ENCODE measurements around the gene ENTHD1. TPM values are rescaled to one million over a fixed set of nuclear protein-coding genes. Genes with fewer than 3 reads are reported as not detected.
A peak's percentile ranks its signal among the peaks of the same experiment; 100 is the strongest.

The ENTHD1 gene
- total and polyA plus RNA-seq, 9 of the 15 experiments (the other 6 are each of a cell fraction or from before 2014, with no cell fraction given): 0.13 to 0.98 (median 0.35) TPM

DNA sequence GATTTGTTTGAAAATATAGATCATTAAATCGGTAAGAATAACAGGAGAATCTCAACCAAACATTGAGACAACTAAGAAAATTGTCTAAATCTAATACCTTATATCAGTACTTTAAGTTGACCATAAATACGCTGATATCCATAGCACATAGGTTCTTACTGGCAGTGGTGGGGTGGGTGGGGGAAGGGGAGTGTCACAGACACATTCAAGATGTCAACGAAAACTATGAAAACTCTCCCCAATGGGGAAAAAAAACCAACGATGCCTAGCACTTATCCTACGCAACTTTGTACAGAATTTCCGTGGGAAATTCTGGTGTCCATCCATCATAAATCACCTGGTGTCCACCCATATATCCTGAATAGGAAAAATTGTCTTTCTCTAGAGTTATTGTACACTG lies 13.5 kb upstream of the ENTHD1 start:
- Histone ChIP-seq H3K4me1 (replicated peaks in 1 of 2; ENCODE audit: control insufficient read depth in 2 of 2, insufficient read depth in 2 of 2, low read length in 2 of 2) (peaks cover 0 to 12% of the 10 kb centered on the region in 2 experiments; a peak in 4 of 5 replicates), H2AFZ (ENCODE audit: low read depth, low read length) (peak overlapping the region; percentile 78), H3K9me1 (ENCODE audit: control insufficient read depth, insufficient read depth, low read length) (no peaks in the 10 kb centered on the region), H3K4me2 (ENCODE audit: insufficient read depth, low read length) (no peak overlapping the region), H3K27me3 (ENCODE audit: control insufficient read depth in 2 of 2, insufficient read depth in 2 of 2, low read length in 2 of 2) (no peaks in the 10 kb centered on the region), H3K9me3 (replicated peaks; ENCODE audit: control insufficient read depth, insufficient read depth, low read depth, low read length) (no peaks in the 10 kb centered on the region), H3K9ac (ENCODE audit: insufficient read depth in 1 of 2, low read depth in 2 of 2, low read length in 2 of 2) (peak overlapping the region in 1 of 2 experiments; percentile 52; a peak in 1 of 4 replicates), H3K36me3 (ENCODE audit: control insufficient read depth, insufficient read depth, low read length) (no peaks in the 10 kb centered on the region), H4K20me1 (replicated peaks; ENCODE audit: control insufficient read depth, insufficient read depth, low read length) (no peaks in the 10 kb centered on the region), H3K27ac (ENCODE audit: extremely low read depth, low read depth, low read length) (peak overlapping the region; percentile 73), H3K79me2 (ENCODE audit: control insufficient read depth, insufficient read depth, low read length) (peaks cover 92% of the 10 kb centered on the region; the same call in 2 of the 3 replicates), H3K4me3 (no peak overlapping the region)
- TF ChIP-seq SAFB (IDR thresholded peaks at IDR 0.05; ENCODE audit: borderline replicate concordance, low read depth, low read length): no peak
- TF ChIP-seq MEIS2 (IDR thresholded peaks at IDR 0.05; ENCODE audit: partially characterized antibody): peak; percentile 46
- TF ChIP-seq PKNOX1 (IDR thresholded peaks at IDR 0.05): peak; percentile 55
- TF ChIP-seq HNRNPLL (IDR thresholded peaks at IDR 0.05; ENCODE audit: low read depth, low read length, poor library complexity, severe bottlenecking): no peak
- BruUV-seq (replicated peaks): no TSS peak
- ChIA-PET POLR2A (interaction anchor here (1.2 kb wide), 1 partner anchor 10 kb away, joined by 3 read pairs; no protein-coding TSS in a partner anchor), CTCF (ENCODE audit: low intra/inter-chr PET ratio) (no interaction called here)
- intact Hi-C loops (cut with micrococcal nuclease): no loop called here
- no peak for FAIRE-seq
- in situ Hi-C loops (cut with MboI): no loop called here
- 29% methylated on average over 4 of the region's 6 CpGs for WGBS (ENCODE audit: insufficient coverage, low coverage, missing lambda C conversion rate)
- no peak for DNase-seq (ENCODE audit: extremely low read depth in 1 of 4, low spot score in 3 of 4)
- no peak for ATAC-seq

DNA sequence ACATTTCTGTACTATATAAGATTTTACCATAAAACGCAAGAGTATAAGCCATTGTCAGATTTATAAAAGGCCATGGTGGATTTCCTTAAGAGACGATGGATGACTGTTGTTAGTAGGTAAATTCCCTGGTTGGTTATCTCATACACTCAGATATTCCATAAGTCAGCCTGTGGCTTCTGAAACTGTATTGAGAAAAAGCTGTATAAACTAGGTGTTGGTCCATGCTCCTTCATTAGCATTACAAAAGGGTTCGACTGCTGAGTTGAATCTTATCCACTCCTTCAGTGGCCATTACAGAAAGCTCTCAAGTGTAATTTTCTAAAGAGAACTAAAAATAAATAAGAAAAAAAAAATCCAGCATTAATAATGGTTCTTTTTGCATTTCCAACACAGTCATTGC lies 12.6 kb upstream of the ENTHD1 start:
- Histone ChIP-seq H3K9me1 (ENCODE audit: control insufficient read depth, insufficient read depth, low read length) (no peaks in the 10 kb centered on the region), H2AFZ (ENCODE audit: low read depth, low read length) (peak overlapping the region; percentile 78), H3K4me1 (replicated peaks in 1 of 2; ENCODE audit: control insufficient read depth in 2 of 2, insufficient read depth in 2 of 2, low read length in 2 of 2) (peaks cover 0 to 12% of the 10 kb centered on the region in 2 experiments; a peak in 4 of 5 replicates), H3K9ac (ENCODE audit: insufficient read depth in 1 of 2, low read depth in 2 of 2, low read length in 2 of 2) (peak overlapping the region in 1 of 2 experiments; percentile 52; a peak in 2 of 4 replicates), H3K36me3 (ENCODE audit: control insufficient read depth, insufficient read depth, low read length) (no peaks in the 10 kb centered on the region), H3K27me3 (ENCODE audit: control insufficient read depth in 2 of 2, insufficient read depth in 2 of 2, low read length in 2 of 2) (no peaks in the 10 kb centered on the region), H3K4me3 (no peak overlapping the region), H3K27ac (ENCODE audit: extremely low read depth, low read depth, low read length) (peak overlapping the region; percentile 73; the same call in 2 of the 3 replicates), H3K9me3 (replicated peaks; ENCODE audit: control insufficient read depth, insufficient read depth, low read depth, low read length) (no peaks in the 10 kb centered on the region), H3K79me2 (ENCODE audit: control insufficient read depth, insufficient read depth, low read length) (peaks cover 93% of the 10 kb centered on the region; the same call in 2 of the 3 replicates), H4K20me1 (replicated peaks; ENCODE audit: control insufficient read depth, insufficient read depth, low read length) (no peaks in the 10 kb centered on the region), H3K4me2 (ENCODE audit: insufficient read depth, low read length) (no peak overlapping the region; the same call in 1 of the 2 replicates)
- 4% methylated on average over 3 of the region's 3 CpGs for WGBS (ENCODE audit: insufficient coverage, low coverage, missing lambda C conversion rate)
- no peak for DNase-seq (ENCODE audit: extremely low read depth in 1 of 4, low spot score in 3 of 4)
- in situ Hi-C loops (cut with MboI): no loop called here
- ChIA-PET CTCF (ENCODE audit: low intra/inter-chr PET ratio) (no interaction called here), POLR2A (interaction anchor here (1.6 kb wide), 1 partner anchor 10 kb away, joined by 6 read pairs; no protein-coding TSS in a partner anchor)
- BruUV-seq (replicated peaks): no TSS peak
- no peak for FAIRE-seq
- TF ChIP-seq C11orf30 (IDR thresholded peaks at IDR 0.05; ENCODE audit: low read depth) (no peak), RBFOX2 (IDR thresholded peaks at IDR 0.05; ENCODE audit: low read depth, low read length) (0 out of 2 replicates have a peak, but pooled peaks have one; percentile 15)
- intact Hi-C loops (cut with micrococcal nuclease): no loop called here
- no peak for ATAC-seq

Measured in K562 (cell line).